Stimulated activated CD4-positive, alpha-beta T cell treated with anti-CD3 and anti-CD28 coated beads, Interleukin-1b, Interleukin-23, amount 100 ng/mL, for 48 hours (primary cell): Measurements from ENCODE around the gene FRMD4A.
"Not testable (repeated sequence)": the region's sequence is repeated elsewhere in the genome, so short reads cannot be mapped to it uniquely, and the experiment has no call there.

Experiments
- DNase-seq: peaks from one replicate; pipeline ENCODE4 v3.0.0-alpha.2; 2020

FRMD4A gene

DNA sequence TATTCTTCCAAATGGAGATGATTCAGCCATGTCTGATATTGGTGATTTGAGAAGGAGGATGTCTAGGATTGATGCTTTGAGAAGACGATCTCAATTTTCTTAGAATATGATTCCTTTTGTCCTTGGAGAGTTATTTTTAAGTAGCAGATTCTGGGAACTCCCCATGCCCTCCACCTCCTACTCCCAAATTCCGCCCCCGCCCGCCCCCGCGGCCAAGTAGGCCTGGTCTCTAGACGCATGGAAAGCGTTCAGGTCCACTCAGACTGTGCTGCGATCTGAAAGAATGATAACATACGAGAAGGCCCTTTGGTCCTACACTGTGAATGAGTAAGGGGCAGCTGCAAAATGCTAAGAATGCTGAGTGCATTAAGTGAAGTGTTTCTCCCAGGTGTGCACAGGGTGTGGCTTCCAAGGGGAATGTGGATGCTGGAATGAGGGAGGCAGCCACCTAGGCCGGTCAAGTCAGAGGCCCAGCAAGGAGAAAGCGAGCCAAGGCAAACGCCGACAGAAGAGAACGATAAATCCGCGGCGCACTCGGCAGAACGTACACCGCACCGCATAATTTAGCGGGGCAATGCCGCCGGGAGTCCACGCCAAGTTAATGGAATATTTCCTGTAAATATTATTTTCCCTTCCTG, 601.7 kb downstream of the FRMD4A start:
- DNase-seq, result no peak

DNA sequence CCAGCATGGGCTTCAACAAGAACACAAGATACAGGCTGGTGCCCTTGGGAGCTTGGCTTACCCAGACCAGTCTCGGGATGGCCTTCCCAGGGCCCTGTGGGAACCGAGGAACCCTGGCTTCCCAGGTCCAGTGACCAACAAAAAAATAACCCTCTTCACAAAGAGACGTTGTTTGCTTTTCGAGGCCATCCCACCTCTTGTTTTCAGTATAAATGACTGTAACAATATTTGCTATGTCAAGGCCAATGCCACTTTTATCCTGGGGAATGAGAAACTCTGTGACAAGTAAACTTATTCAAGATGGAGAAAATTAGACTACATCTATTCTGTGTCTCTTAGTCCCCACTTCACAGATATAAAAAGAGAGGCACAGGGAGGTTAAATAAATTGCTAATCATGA, 605.1 kb downstream of the FRMD4A start:
- no peak for DNase-seq

DNA sequence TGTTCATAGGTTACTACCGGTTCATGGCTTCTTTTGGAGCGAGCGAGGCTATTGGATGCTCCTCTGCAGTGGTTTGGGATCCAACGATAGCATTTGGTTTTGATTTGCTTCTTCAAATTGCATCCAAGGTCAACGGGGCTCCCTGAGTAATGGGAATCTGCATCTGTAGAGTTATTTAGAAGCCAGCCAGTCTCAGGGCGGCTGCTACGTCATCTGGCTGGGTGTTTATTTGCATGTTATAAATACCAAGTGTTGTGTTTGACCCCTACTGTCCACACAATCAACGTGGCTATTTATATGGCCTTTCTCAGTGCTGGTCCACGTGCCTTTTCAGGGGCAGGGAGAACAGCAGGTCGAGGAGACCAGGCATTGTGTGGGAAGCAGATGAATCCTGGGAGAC, 606.2 kb downstream of the FRMD4A start:
- DNase-seq, result no peak

DNA sequence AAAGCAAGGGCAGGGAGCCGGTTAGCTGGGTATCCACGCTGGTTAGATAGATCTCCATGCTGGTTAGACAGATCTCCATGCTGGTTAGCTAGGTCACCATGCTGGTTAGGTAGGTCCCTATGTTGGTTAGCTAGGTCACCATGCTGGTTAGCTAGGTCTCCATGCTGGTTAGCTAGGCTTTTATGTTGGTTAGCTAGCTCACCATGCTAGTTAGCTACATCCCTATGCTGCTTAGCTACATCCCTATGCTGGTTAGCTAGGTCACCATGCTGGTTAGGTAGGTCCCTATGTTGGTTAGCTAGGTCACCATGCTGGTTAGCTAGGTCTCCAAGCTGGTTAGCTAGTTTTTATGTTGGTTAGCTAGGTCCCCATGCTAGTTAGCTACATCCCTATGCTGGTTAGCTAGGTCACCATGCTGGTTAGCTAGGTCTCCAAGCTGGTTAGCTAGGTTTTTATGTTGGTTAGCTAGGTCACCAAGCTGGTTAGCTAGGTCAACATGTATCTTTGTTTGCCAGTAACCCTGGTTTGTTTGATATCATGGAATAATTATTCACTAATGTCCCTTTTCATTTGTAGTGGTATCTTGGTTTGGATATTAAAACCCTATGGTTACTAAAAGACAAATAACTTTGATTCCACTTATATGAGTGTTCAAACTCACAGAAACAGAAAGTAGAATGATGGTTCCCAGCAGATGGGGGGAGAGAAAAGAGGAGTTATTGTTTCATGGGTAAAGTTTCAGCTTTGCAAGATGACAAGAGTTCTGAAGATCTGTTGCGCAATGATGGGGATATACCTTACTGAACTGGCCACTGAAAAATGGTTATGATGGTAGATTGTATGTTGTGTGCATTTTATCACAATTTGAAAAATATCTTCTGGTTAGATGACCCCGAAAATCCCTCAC, 607.7 kb downstream of the FRMD4A start:
- no peak for DNase-seq

DNA sequence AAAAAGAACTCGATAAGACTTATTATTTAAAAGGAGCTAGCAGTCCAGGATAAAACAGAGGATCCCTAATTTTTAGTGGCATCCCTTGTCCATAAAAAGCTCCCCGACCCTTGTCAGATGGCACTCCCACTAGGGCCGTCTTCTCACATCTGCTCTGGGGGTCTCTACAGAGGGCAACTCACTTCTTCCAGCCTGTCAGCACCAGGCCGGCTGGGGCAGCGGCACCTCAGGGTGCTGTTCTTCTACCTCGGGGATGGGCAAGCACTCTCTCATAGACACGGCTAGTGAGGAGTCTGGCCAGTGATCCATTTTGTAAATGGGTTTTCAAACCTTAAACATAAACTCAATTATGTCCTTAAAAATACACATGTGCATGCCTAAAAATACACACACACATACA, 609.2 kb downstream of the FRMD4A start:
- DNase-seq, result no peak

DNA sequence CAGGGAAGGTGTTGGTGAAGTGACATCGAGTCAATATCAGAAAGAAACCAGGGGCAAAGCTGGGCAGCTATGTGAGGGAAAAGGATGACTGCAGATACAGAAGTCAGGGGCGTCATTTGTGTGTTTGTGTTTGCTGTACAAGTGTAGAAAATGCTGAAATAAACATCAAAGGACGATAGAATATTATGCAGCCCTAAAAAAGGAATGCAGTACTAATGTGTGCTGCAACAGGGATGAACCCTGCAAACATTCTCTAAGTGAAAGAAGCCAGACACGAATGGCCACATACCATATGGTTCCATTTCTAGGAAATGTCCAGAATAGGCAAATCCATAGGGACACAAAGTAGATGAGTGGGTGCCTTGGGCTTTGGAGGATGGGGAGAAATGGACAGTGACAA, 610.0 kb downstream of the FRMD4A start:
- DNase-seq, result no peak

DNA sequence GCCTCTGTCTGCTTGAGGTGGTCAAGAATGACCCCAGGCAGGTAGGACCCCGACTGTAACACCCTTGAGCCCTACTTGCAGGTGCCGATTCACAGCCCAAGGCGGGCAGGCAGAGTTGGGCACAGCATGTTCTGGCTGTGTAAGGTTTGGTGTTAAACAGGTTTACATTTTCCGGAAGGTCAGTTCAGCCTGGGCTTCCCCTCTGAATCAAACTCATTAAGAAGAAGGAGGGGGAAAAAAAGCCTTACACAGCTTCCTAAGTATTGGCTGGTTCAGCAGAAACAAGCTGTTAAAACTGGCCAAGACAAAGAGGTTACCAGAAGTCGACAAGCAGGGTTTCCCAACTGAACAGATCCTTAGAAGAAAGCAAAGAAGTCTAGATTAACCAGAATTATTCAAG, 611.3 kb downstream of the FRMD4A start:
- no peak for DNase-seq

DNA sequence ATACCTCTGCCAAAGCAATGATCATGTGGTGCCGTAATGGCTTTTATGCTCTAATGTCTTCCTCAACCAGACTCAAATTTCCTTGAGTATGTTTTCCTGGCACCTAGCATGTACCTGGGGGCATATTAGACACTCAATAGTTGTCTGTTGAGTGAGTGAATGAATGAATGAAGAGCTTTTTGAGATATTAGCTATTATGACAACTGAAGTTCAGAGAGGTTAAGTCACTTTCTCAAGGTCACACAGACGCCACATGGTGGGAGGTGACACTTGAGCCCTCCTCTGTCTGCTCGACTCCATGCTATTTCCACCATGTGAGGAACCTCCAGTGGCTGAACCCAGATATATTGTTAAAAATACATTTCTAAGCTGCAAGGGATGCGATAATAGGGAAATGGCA, 611.9 kb downstream of the FRMD4A start:
- DNase-seq, result no peak

DNA sequence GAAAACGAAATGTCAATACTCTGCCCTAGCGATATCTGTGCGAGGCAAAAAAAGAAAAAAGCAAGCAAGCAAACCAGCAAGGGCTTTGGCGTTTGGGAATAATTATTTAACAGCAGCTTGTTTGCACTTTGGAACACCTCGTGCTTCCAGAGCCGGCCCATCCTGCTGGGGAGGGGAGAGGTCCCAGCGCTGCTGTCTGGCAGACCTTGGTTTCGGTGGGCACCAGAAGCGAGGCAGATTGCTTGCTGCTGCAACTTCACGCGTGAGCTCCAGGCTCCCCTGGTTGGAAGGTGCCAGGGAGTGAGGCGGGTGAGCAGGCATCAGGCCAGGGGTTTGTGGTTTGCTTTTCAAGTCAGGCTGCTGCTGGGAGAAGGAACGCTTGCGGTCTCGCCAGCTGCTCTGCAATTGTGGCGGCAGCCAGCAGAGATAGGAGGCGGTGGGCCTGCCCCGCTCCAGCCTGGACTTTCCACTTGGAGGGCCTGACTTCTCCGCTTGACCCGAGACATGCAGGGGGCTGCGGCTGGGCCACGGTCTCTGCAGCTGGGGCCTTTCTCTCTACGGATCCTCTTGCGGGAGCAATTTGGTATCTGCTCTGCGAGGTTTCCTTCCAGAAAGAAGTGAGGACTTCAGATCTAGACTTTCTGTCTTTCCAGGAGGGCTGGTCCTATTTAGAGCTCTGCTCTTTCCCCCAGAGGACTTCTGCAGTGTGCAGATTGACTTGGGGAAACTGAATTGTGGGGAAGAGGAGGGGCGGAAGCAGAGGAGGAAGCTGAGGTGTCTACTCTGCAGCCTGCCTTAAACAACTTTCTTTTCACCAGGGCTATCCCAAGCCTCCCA, 612.6 kb downstream of the FRMD4A start:
- DNase-seq, result peak; percentile 38

DNA sequence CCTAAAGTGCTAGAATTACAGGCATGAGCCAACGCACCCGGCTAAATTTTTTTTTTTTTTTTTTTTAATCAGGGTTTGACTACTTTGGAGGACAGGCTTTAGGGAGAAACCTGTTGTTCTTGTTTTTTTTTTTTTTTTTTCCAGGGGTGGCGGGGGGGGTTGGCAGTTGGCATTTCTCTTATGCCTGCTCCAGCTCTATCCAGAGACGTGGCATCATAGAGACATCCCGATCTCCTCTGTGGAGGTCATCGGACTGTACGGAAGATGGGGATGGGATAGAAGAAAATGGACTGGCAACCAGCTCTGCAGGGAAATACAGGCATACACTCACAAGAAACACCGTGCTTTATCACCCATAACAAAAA, 613.2 kb downstream of the FRMD4A start:
- DNase-seq, result no peak

DNA sequence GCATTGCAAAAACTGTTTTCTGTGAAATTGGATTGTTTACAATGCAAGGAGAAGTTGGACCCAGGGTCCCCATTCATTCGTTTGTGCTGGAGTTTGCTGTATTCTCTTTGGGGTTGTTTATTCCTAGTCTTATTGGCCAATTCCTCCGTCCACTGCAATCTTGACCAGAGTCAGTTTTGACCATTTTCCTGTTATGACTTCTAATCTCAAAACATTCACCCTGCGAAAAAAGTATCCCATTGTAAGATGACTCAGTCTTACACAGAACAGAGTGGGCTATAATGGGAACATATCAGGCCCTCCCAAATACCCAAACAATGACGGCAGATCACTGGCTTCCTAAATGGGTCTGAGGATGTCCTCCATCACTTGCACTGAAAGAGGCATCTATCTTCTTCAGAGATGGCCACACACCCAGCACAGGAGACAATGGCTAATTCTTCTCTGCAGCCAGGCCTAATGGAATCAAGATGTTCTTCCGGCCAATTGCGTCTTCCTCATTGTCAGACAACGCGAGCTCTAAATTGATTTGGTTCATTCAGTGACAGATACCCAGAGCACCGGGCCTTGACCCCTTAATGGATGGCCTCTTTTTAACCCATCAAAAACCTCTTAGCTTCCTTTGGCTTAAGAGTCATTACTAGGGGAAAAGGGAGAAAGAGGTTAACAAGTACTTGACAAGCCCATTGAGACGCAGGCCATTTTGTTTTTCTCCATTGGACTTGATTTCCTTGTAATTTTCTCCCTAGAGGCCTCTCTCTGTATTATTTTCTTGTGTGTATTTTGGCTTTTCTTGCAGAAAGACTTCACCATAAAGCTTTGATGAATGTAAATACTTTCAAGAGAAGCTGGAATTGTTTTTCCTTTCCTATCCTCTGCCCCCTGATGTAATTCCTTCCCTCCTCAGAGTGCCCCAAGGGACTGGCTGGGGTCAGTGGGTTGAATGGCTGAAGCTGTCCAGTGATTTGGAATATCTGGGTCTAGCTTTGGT, 614.3 kb downstream of the FRMD4A start:
- no peak for DNase-seq

DNA sequence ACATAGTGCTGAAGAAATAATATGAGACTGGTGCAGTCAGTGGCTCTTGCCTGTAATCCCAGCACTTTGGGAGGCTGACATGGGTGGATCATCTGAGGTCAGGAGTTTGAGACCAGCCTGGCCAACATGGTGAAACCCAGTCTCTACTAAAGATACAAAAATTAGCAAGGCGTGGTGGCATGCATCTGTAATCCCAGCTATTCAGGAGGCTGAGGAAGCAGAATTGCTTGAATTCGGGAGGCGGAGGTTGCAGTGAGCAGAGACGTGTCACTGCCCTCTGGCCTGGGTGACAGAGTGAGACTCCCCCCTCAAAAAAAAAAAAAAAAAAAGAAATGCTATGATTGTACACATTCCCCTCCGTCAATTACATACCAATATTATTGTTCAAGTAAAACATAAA, 615.1 kb downstream of the FRMD4A start:
- DNase-seq, result not testable (repeated sequence)

DNA sequence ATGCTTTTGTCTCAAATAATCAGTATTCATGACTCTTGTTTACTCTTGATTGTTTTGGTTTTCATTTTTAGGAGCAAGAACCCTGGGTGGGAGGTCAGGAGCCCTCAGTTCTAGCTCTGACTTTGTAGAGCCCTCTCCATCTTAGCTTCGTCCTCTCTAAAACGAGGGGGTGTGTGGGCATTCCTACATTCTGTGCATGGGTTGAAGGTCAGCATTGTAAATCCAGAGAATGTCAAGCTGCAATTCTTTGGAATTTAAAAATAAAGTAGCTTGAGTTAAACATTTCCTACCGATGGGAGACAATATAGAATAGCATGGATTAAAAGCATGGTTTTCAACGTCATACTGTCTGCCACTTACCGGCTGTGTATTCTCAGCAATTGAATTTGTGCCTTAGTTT, 615.6 kb downstream of the FRMD4A start:
- DNase-seq, result no peak

DNA sequence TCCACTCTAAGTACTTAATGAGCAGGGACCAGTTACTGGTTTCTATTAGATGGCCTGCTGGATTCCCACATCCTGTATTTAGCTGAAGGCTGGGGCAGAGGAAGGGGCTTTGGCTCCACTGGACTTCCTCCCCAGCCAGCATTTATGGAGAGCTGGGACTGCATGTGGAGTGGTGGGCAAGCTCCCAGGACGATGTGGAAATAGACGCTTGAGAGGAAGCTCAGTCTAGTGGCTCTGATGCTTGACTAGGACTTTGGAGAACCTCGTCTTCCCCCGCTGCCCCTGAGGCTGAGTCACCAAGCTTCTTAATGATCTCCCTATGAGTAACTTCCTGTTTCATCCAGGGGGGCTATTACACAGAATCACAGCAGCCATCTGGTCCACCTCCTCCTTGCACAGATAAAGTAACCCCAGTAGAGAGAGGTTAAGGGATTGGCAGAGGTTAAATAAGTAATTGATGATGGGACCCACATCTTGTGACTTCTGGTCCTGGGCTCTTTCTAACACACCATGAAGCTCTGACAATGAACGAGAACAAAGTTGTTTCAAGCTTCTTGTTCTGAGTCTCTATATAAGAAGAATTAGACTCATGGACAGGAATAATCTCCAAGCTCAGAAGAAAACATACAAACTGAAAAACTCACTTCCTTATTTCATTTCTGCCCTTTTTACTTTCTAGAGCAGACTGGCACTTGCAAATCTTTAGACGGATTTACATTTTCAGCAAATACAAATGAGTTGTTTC, 617.7 kb downstream of the FRMD4A start:
- peak; percentile 16 for DNase-seq

DNA sequence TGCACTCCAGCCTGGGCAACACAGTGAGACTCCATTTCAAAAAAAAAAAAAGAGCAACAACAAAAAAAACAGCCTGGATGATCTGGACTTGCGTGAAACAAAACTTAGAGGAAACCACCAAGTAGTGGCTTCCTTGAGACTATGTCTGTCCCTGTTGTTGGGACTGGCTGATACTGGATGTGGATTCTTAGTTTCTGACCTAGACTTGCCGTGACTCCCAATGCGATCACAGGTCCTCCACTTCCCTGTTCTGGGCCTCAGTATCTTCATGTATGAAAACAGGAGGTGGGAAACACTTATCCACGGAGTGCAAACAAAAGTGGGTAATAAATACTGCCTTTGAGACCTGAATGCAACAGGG, 618.3 kb downstream of the FRMD4A start:
- DNase-seq, result no peak

DNA sequence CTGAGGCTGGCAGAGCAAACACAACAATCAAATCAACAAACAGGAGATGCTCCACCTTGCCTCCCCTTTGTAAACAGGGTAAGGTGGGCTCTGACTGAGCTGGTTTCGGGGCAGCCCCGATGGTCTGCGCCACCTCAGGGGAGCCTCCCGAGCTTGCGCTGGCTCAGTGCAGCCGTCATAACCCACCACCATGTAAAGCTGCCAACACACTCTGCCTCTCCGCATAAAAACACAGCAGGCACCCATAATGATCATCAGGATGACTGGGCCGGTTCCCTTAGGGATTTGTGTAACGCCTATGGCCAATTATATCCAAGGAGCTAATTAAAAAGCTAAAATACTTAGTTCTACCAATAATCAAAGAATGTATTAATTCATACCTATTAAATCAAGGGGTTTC, 619.4 kb downstream of the FRMD4A start:
- no peak for DNase-seq

DNA sequence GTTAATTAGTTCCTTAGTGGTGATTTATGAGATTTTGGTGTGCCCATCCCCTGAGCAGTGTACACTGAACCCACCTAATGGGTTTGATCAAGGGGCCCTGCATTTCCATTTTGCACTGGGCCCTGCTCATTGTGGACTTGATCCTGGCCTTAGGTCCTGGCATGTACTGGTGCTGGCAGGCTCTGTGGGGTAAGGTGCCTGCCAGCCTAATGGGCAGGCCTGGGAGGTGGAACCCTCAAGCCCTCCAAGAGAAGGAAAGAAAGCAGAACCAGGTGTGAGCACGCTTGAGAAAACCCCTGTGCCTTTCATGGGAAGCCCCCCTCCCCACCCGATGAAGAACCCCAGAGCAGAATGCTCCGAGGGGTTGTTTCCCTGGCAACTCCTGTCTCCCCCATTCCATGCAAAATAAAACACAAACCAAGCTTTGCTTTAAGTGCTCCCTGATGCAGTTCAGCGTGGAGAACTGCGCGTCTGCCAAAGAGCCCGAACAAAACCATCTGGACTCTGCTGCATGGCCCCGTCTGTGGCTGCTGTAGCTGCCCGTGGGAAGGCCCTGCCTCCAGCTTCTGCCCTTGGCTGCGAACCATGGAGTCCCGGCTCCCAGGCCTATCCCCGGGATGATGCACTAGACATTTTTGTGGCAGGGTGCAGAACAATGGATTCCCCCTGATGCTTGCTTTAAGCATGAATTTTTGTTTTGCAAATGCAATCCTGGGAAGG, 620.6 kb downstream of the FRMD4A start:
- DNase-seq, result no peak

DNA sequence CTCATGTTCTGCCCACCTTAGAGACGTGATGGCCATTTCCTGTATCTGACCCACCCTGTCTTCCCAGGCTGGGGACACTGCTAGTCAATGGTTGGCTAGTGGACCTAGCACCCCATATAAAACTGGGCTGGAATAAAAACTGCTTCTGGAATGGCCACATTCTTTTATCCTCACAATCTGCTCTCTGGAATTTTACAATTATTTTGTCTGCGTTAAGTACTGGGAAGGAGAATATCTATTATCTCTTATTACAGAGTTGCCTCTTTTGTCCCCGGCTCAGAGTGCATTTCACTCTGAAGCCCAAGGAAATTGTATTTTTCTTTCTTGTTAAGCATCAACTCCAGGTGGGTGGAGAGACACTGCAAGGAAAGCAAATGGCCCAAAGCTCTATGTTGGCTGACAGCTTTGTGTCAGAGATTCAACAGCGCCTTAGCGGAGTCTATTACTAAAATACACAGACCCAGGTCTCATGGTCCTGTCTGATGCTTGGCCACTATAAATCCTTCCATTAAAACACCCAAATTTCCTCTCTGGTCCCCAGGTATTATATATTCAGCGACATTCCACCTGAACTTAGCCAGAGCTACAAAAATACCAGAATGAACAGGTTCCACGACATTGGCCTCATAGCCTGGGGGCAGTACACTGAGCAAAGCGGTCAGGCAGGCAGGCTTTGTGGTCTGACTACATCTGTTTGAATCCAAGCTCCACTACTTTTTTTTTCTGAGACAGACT, 622.3 kb downstream of the FRMD4A start:
- DNase-seq, result no peak

DNA sequence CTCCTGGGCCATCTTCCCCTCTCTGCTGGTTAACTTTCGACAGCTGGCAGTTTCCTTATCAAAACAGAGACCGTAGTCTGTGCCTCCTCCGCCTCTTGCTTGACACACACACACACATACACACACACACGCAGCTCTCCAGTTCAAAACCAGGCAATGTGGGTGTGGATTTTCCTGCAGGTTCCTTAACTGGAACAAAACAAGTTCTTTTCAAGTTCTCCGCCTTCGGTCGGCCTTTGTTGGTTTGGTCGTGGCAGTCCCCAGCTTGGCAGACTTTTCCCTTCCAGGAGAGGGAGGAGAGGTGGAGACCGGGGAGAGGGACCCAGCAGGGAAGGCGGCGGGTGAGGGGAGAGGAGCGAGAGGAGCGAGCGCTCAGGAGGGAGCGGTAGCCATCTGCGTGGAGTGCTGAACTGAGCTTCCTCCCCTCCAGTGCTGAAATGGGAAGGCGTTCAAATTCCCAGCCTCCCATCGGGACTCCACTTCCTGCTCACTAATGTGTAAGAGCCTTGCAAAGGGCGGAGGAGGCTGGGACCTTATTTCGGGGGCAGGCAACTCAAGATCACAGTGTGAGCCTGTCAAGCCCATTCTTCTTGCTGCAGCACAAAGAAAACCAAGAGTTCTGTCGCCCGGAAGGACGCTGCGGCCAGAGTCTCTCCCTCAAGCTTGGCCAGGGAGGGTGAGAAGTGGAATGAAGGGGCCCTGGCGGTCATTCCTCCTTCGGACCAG, 623.4 kb downstream of the FRMD4A start:
- DNase-seq, result no peak

DNA sequence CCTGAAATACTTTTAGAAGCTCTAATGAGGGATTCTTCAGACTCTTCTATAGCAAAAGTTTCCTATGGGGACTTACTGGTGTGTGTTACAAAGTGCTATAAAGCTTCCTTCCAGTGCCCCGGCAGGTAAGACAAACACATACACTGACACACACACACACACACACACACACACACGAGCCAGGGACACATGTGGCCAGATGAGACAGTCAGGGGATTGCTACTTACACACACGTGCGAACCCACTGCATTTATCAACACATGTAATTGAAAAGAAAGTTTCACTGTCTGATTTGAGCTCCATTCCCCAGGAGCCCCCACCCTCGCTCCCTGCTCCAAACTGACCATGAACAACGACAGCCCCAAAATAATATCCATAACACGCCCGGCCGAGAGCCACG, 624.1 kb downstream of the FRMD4A start:
- DNase-seq, result no peak
